DMS53 (cell line): ENCODE data around the gene KCNMA1.
"Not testable (repeated sequence)": the region's sequence is repeated elsewhere in the genome, so short reads cannot be mapped to it uniquely, and the experiment has no call there.

Experiments
- DNase-seq: peaks from one replicate; lab custom pipeline; 2025; lab: John Stamatoyannopoulos, UW

KCNMA1 gene

GRCh38 chr10:77392851-77393250 lies 244.8 kb downstream of the KCNMA1 start:
- peak; percentile 97 for DNase-seq

- DNase-seq, result peak; percentile 85
Measured at GRCh38 chr10:77392236-77392721, 245.3 kb downstream of the KCNMA1 start.

- DNase-seq, result peak; percentile 93
Measured at GRCh38 chr10:77391605-77392235, 245.9 kb downstream of the KCNMA1 start.

- no peak for DNase-seq
Measured at GRCh38 chr10:77390481-77390891, 247.1 kb downstream of the KCNMA1 start.

GRCh38 chr10:77388571-77389100 lies 249.0 kb downstream of the KCNMA1 start:
- no peak for DNase-seq

- not testable (repeated sequence) for DNase-seq
Measured at GRCh38 chr10:77387701-77388100, 249.9 kb downstream of the KCNMA1 start.

- DNase-seq, result no peak
Measured at GRCh38 chr10:77387247-77387646, 250.4 kb downstream of the KCNMA1 start.

- DNase-seq, result no peak
Measured at GRCh38 chr10:77386838-77387237, 250.8 kb downstream of the KCNMA1 start.

- no peak for DNase-seq
Measured at GRCh38 chr10:77386365-77386764, 251.2 kb downstream of the KCNMA1 start.

- no peak for DNase-seq
Measured at GRCh38 chr10:77385315-77385714, 252.3 kb downstream of the KCNMA1 start.

- peak; percentile 34 for DNase-seq
Measured at GRCh38 chr10:77383861-77384553, 253.6 kb downstream of the KCNMA1 start.

- no peak for DNase-seq
Measured at GRCh38 chr10:77381750-77382149, 255.9 kb downstream of the KCNMA1 start.

- DNase-seq, result no peak
Measured at GRCh38 chr10:77380723-77381122, 256.9 kb downstream of the KCNMA1 start.

GRCh38 chr10:77380191-77380590 lies 257.4 kb downstream of the KCNMA1 start:
- no peak for DNase-seq

- no peak for DNase-seq
Measured at GRCh38 chr10:77378366-77379349, 258.9 kb downstream of the KCNMA1 start.

- DNase-seq, result no peak
Measured at GRCh38 chr10:77377678-77378352, 259.8 kb downstream of the KCNMA1 start.

- DNase-seq, result no peak
Measured at GRCh38 chr10:77377034-77377433, 260.6 kb downstream of the KCNMA1 start.

GRCh38 chr10:77374189-77374656 lies 263.4 kb downstream of the KCNMA1 start:
- no peak for DNase-seq

- DNase-seq, result peak; percentile 74
Measured at GRCh38 chr10:77371848-77372799, 265.5 kb downstream of the KCNMA1 start.

- peak; percentile 72 for DNase-seq
Measured at GRCh38 chr10:77371421-77371820, 266.2 kb downstream of the KCNMA1 start.
